ENCODE data around the gene MYMX.

GRCh38 chr6:44186635-44187025 is 30.1 kb upstream of the MYMX start:
- TF ChIP-seq CTCF (tag by site-specific recombination; IDR thresholded peaks at IDR 0.05) (no peak), ZFP3 (tag by site-specific recombination; IDR thresholded peaks at IDR 0.05; ENCODE audit: low read depth) (no peak), ATF2 (tag by site-specific recombination; IDR thresholded peaks at IDR 0.05; ENCODE audit: low read depth) (no peak), ZNF138 (tag by site-specific recombination; IDR thresholded peaks at IDR 0.05; ENCODE audit: borderline replicate concordance) (no peak)

All from HEK293 (cell line).